Nephron progenitor cell (in vitro differentiated cells): Measurements from ENCODE around the gene ZNF862.

ENCODE experiments used
- DNase-seq: peaks from one replicate; pipeline ENCODE4 v3.0.0; 2021
- H3K27ac Mint-ChIP-seq: 2 replicates; pipeline ENCODE4 v1.8.0; 2021; ENCODE audit warnings: mild to moderate bottlenecking, moderate library complexity, mixed read lengths
- H3K27me3 Mint-ChIP-seq: 2 replicates; pipeline ENCODE4 v1.8.0; 2021; ENCODE audit warnings: mild to moderate bottlenecking, low read depth, mixed read lengths; ENCODE audit not compliant: poor library complexity
- H3K36me3 Mint-ChIP-seq: 2 replicates; pipeline ENCODE4 v1.8.0; 2021; ENCODE audit warnings: low read depth, mixed read lengths
- H3K4me1 Mint-ChIP-seq: 2 replicates; pipeline ENCODE4 v1.8.0; 2021; ENCODE audit warnings: mixed read lengths
- H3K4me3 Mint-ChIP-seq: 2 replicates; pipeline ENCODE4 v1.8.0; 2021; ENCODE audit warnings: mild to moderate bottlenecking, moderate library complexity, mixed read lengths
- H3K9me3 Mint-ChIP-seq: 2 replicates; pipeline ENCODE4 v1.8.0; 2021; ENCODE audit warnings: mild to moderate bottlenecking, moderate library complexity, mixed read lengths
- CTCF ChIP-seq: fragments of 200-600 bp; sonication (generic); IDR thresholded peaks from 2 replicates; pipeline ENCODE4 v1.5.0; 2021; ENCODE audit warnings: antibody characterized with exemption

The ZNF862 gene

DNA sequence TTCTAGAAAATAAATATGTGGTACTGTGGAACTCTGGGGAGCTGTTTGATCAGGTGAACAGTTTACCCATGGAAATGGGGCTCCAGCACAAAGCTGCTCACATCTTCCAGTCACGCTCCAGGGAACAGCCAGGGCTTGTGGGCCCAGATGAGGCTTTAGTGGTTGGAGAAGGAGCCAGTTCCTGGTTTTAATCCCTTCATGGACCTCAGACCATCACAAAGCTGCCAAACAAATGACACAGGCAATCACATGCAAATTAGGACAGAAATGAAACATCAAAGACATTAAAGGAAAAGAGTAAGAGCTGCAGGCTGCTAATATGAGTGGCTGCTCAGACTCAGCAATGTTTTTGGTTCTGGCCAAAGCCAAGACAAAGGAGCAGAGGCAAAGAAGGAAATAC is 33.4 kb downstream of the ZNF862 start:
- no peak for TF ChIP-seq CTCF
- Mint-ChIP-seq H3K36me3 (no peaks in the 10 kb centered on the region), H3K27ac (no peak overlapping the region), H3K4me3 (peak overlapping the region; percentile 38), H3K9me3 (no peaks in the 10 kb centered on the region), H3K27me3 (peaks cover 19% of the 10 kb centered on the region), H3K4me1 (peaks cover 32% of the 10 kb centered on the region)
- no peak for DNase-seq

DNA sequence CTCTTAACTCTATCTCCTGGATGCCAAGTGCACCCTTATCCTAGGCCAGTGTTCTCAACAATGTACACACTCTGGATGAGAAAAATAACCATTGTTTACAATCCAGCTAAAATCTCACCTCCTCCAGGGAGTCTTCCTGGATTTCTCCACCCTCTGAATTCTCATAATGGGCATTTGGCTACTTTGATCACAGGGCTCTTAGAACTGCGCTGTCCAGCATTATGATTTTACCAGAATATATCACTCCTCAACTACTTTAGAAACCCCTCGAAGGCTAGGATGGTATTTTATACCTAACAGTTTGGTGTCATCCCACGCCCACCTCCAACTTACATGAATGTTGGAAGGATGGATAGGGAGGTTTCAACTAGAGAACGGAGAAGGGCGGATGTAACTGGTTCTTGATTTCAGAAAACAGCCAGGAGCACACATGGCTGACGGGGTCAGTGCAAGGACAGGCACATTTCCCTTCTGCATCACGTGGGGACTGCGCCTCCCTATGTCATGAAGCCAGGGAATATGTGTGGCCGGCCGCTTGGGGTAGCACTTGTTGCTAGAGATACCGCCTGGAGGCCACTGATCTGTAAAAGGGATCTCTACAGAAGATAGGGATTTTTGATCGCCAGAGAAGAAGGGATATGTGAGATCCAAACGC is 34.4 kb downstream of the ZNF862 start:
- H3K9me3 Mint-ChIP-seq = no peaks in the 10 kb centered on the region
- no peak for TF ChIP-seq CTCF
- H3K27ac Mint-ChIP-seq = peak overlapping the region; percentile 50
- H3K36me3 Mint-ChIP-seq = no peaks in the 10 kb centered on the region
- DNase-seq = peak; percentile 52
- H3K4me3 Mint-ChIP-seq = peak overlapping the region; percentile 85
- peaks cover 32% of the 10 kb centered on the region for H3K4me1 Mint-ChIP-seq
- H3K27me3 Mint-ChIP-seq = peaks cover 20% of the 10 kb centered on the region

GRCh38 chr7:149873074-149873969 is 35.1 kb downstream of the ZNF862 start, which contains the start of gene ATP6V0E2:
ATP6V0E2 (plus strand) TSS chr7:149873969; CDS start chr7:149874066, 97 bp downstream.
- peaks cover 5% of the 10 kb centered on the region for H3K36me3 Mint-ChIP-seq
- H3K27ac Mint-ChIP-seq = peak within 1 kb of the TSS; percentile 50
- peaks cover 21% of the 10 kb centered on the region for H3K27me3 Mint-ChIP-seq
- peak; percentile 96 for DNase-seq
- TF ChIP-seq CTCF = no peak
- H3K4me1 Mint-ChIP-seq = peaks cover 32% of the 10 kb centered on the region
- peak within 1 kb of the TSS; percentile 85 for H3K4me3 Mint-ChIP-seq
- no peaks in the 10 kb centered on the region for H3K9me3 Mint-ChIP-seq

GRCh38 chr7:149873970-149874643 is 35.9 kb downstream of the ZNF862 start:
- H3K4me3 Mint-ChIP-seq = peak overlapping the region; percentile 85
- H3K36me3 Mint-ChIP-seq = peaks cover 5% of the 10 kb centered on the region
- no peaks in the 10 kb centered on the region for H3K9me3 Mint-ChIP-seq
- no peak overlapping the region for H3K27ac Mint-ChIP-seq
- no peak for DNase-seq
- H3K27me3 Mint-ChIP-seq = peaks cover 21% of the 10 kb centered on the region
- H3K4me1 Mint-ChIP-seq = peaks cover 30% of the 10 kb centered on the region
- TF ChIP-seq CTCF = no peak

GRCh38 chr7:149874644-149875028 is 36.5 kb downstream of the ZNF862 start:
- no peak for DNase-seq
- no peaks in the 10 kb centered on the region for H3K9me3 Mint-ChIP-seq
- peaks cover 31% of the 10 kb centered on the region for H3K4me1 Mint-ChIP-seq
- peak overlapping the region; percentile 85 for H3K4me3 Mint-ChIP-seq
- no peak overlapping the region for H3K27ac Mint-ChIP-seq
- no peak for TF ChIP-seq CTCF
- peaks cover 5% of the 10 kb centered on the region for H3K36me3 Mint-ChIP-seq
- H3K27me3 Mint-ChIP-seq = peaks cover 21% of the 10 kb centered on the region
